Rectal smooth muscle tissue (tissue), 1 donor: Measurements from ENCODE around the gene AKAP6.

Source experiments
- H3K27ac ChIP-seq: one replicate; pipeline ENCODE4 v1.7.0; 2013; ENCODE audit warnings: low read depth, low read length, inconsistent platforms
- H3K27me3 ChIP-seq: one replicate; pipeline ENCODE4 v1.7.0; 2013; ENCODE audit warnings: low read length; ENCODE audit not compliant: control insufficient read depth, insufficient read depth
- H3K36me3 ChIP-seq: one replicate; pipeline ENCODE4 v1.7.0; 2013; ENCODE audit warnings: low read length; ENCODE audit not compliant: control insufficient read depth, insufficient read depth
- H3K4me1 ChIP-seq: one replicate; pipeline ENCODE4 v1.7.0; 2013; ENCODE audit warnings: low read length; ENCODE audit not compliant: control insufficient read depth, insufficient read depth
- H3K4me3 ChIP-seq: one replicate; pipeline ENCODE4 v1.7.0; 2013; ENCODE audit warnings: low read length
- H3K9ac ChIP-seq: one replicate; pipeline ENCODE4 v1.7.0; 2013; ENCODE audit warnings: low read length

Gene AKAP6, protein sequence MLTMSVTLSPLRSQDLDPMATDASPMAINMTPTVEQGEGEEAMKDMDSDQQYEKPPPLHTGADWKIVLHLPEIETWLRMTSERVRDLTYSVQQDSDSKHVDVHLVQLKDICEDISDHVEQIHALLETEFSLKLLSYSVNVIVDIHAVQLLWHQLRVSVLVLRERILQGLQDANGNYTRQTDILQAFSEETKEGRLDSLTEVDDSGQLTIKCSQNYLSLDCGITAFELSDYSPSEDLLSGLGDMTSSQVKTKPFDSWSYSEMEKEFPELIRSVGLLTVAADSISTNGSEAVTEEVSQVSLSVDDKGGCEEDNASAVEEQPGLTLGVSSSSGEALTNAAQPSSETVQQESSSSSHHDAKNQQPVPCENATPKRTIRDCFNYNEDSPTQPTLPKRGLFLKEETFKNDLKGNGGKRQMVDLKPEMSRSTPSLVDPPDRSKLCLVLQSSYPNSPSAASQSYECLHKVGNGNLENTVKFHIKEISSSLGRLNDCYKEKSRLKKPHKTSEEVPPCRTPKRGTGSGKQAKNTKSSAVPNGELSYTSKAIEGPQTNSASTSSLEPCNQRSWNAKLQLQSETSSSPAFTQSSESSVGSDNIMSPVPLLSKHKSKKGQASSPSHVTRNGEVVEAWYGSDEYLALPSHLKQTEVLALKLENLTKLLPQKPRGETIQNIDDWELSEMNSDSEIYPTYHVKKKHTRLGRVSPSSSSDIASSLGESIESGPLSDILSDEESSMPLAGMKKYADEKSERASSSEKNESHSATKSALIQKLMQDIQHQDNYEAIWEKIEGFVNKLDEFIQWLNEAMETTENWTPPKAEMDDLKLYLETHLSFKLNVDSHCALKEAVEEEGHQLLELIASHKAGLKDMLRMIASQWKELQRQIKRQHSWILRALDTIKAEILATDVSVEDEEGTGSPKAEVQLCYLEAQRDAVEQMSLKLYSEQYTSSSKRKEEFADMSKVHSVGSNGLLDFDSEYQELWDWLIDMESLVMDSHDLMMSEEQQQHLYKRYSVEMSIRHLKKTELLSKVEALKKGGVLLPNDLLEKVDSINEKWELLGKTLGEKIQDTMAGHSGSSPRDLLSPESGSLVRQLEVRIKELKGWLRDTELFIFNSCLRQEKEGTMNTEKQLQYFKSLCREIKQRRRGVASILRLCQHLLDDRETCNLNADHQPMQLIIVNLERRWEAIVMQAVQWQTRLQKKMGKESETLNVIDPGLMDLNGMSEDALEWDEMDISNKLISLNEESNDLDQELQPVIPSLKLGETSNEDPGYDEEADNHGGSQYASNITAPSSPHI (N-terminal part only)

DNA sequence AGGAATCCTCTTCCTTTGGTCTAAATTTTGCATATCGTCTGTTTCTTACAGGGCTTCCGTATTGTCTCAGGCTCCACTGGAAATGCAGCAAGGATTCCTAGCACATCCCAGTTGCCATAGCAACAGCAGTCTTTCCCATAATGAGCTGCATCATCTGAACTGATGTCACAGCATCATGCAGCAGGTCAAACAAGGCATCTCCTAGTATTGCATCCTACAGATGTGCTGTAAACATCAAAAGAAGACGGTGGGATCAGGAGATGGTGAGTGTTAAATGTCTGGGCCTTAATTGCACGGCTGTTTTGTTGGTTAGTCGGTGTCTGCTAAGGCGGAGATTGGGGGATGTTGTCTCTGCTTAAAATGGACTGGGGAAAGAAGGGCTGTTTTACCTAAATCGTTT, at the start of gene AKAP6:
Gene AKAP6, plus strand, starts transcription at position 153 of the 400 bp plus-strand sequence. CDS start 104,196 bp downstream, outside the sequence.
- Histone ChIP-seq H3K27ac (no peak within 1 kb of the TSS), H3K9ac (no peak within 1 kb of the TSS), H3K36me3 (no peaks in the 10 kb centered on the region), H3K27me3 (no peaks in the 10 kb centered on the region), H3K4me3 (no peak within 1 kb of the TSS), H3K4me1 (no peaks in the 10 kb centered on the region)

DNA sequence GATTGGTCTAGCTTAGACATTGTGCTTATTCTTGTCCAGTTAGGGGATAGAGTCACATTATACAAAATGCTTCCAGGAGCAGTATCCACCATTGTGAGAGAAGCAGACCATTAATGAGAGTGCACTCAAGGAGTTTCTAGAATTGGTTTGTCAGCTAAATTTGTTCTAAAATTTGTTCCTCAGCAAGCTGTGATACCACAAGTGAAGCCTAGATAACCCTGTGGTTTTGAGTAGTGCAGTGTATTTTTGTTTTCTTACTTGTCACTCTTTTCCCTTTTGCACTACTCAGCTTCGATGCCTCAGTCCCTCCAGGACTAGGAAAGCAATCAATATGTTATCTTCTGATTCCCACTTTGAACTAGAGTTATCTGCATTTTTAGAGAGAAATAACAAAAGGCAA, 42.5 kb upstream of the AKAP6 start:
- Histone ChIP-seq H3K27ac (no peak overlapping the region), H3K4me3 (no peak overlapping the region), H3K27me3 (no peaks in the 10 kb centered on the region), H3K4me1 (no peaks in the 10 kb centered on the region), H3K36me3 (no peaks in the 10 kb centered on the region), H3K9ac (no peak overlapping the region)

DNA sequence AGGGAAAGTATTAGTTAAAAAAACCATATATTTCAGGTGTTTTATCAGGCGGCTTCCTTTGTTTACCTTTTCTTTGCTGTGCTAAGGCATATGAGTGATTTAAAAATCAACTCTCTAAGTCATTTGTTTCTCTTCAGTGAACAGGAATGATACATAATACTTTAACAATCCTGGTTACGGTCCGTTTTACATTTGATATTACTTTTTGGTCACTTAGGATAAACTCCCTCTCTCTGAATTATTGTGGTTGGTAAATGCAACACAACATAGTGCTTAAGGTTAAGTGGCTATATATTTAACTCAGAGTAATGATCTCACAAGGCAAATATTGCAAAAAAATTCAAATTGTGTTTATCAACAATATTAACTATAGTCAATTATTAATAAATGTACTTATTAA, 32.7 kb upstream of the AKAP6 start:
- no peaks in the 10 kb centered on the region for H3K36me3 ChIP-seq
- no peak overlapping the region for H3K4me3 ChIP-seq
- H3K27ac ChIP-seq, result no peak overlapping the region
- H3K4me1 ChIP-seq, result peaks cover 8% of the 10 kb centered on the region
- no peak overlapping the region for H3K9ac ChIP-seq
- no peaks in the 10 kb centered on the region for H3K27me3 ChIP-seq

DNA sequence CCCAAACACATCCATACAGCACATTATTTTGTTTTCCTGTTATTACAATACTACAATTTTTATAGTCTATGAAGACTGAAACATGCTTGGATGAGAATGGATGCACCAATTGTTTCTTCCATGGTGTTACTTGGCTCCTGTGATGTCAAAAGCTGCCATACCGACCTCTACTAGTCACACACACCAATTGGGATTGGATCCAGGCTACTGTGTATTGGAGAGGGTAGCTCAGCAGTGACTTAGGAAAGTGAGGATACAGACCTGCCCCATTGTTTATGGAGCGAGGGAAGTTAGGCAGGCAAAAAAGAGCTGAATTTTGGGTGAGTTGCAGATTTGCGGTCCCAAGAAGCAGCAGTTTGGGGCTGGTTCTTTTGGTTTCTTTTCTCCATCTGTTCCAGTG, 30.8 kb upstream of the AKAP6 start:
- Histone ChIP-seq H3K27me3 (no peaks in the 10 kb centered on the region), H3K36me3 (no peaks in the 10 kb centered on the region), H3K9ac (no peak overlapping the region), H3K4me1 (peaks cover 8% of the 10 kb centered on the region), H3K27ac (no peak overlapping the region), H3K4me3 (no peak overlapping the region)

DNA sequence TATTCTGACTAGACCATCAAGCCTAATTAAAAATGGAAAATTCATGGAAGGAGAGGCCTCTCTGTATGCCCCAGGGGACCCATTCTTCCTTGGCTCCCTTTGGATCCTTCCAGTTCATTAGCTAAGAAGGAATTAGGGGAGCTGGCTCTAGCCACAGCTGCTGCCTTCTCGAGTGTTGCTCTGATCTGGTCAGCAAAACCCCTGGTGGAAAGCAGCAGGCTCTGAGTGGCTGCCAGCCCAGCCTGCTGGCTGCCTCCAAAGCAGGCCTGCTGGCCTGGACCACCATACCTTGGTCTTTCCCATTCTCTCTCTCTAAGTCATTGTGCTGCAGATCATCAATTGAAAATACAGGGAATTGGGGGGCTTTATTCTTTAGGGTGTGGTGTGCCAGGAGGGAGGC, 29.0 kb upstream of the AKAP6 start:
- no peak overlapping the region for H3K27ac ChIP-seq
- peaks cover 8% of the 10 kb centered on the region for H3K4me1 ChIP-seq
- no peaks in the 10 kb centered on the region for H3K36me3 ChIP-seq
- H3K27me3 ChIP-seq, result no peaks in the 10 kb centered on the region
- H3K4me3 ChIP-seq, result no peak overlapping the region
- no peak overlapping the region for H3K9ac ChIP-seq

DNA sequence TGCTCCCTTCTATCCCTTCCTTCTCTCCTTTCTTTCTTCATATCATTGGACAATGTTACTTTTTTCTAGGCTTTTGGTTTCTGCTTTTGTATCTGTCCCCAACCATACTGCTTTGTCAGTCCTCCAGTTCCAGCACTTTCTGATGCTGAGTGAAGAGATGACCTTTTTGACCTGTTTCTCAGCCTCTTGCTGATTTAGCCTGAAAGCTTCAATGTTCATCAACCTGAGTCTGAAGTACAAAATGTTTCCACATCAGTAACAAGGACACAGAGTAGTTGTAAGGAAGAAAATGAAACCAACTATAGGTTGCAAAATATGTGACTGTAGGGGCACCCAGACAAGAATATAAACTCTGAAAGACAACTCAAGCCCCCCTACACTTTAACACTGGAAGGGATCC, 25.2 kb upstream of the AKAP6 start:
- no peaks in the 10 kb centered on the region for H3K27me3 ChIP-seq
- no peak overlapping the region for H3K4me3 ChIP-seq
- H3K9ac ChIP-seq, result no peak overlapping the region
- no peaks in the 10 kb centered on the region for H3K36me3 ChIP-seq
- peaks cover 3% of the 10 kb centered on the region for H3K4me1 ChIP-seq
- H3K27ac ChIP-seq, result no peak overlapping the region

DNA sequence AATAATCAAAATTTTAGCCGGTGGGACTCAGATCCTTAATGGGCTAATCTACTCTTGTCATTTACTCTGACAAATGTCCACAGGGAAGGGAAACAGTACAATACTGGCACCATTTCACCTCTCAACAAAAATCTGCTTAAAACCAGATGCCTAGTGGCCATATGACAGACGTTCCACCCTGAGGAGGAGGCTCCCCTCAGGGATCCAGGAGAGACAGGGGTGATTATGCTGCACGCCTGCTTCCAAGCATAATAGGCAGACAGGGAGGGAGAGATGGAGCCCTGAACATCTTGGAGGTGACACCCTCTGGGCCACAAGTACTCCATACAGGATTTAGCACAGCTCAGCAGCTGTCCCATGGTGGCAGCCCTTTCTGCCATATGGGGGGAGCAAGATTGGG, 24.8 kb upstream of the AKAP6 start:
- Histone ChIP-seq H3K4me3 (no peak overlapping the region), H3K27me3 (no peaks in the 10 kb centered on the region), H3K9ac (no peak overlapping the region), H3K27ac (no peak overlapping the region), H3K4me1 (peaks cover 3% of the 10 kb centered on the region), H3K36me3 (no peaks in the 10 kb centered on the region)

DNA sequence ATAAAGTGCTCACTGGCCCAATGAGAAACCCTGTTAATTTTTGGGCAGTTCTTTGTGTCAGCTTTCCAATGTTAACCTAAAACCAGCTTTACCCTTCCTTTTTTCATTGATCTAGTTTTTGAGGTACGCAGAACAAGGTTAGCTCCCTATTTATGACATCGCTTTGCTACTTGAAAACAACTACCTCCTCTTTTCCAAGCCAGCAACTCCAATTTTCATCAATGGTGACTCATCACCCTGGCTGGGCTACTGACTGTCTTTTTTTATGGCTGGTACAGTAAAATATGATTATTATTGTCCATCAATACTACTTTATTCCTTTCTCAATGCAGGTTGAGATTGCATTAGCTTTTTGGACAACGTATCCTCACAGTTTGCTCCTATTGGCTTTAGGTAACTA, 22.5 kb upstream of the AKAP6 start:
- H3K27me3 ChIP-seq, result no peaks in the 10 kb centered on the region
- no peak overlapping the region for H3K4me3 ChIP-seq
- no peaks in the 10 kb centered on the region for H3K4me1 ChIP-seq
- H3K9ac ChIP-seq, result no peak overlapping the region
- H3K36me3 ChIP-seq, result no peaks in the 10 kb centered on the region
- no peak overlapping the region for H3K27ac ChIP-seq

DNA sequence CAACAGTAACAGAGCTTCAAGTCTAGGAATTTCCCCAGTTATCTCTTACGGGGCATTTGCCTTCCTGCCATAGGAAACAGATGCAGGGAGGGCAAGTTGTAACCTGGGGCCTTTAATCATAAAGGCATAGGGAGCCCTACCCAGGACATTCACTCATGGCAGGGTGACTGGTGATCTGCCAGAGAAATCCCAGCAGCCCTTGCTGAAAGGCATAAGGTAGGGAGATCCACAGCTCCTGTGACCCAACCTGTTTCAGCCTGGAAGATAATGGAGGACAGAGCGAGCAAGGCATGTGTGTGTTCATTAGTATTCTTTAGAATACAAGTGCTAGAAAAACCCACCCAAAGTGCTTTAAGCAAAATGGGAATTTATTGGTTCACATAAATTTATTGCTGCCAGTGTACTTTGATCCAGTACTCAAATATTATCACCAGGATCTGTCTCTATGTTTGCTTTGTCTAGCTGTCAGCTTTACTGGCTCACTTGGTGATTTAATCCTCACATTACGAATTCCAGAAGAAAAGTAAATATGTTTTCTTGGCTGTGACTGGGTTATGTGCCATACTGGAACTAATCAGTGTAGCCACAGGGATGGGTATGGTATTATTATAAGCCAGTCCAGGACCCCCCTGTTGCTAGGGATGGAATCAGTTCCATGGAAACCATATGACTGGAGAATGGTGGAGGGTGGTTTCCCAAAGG, 21.1 kb upstream of the AKAP6 start:
- Histone ChIP-seq H3K27ac (no peak overlapping the region), H3K4me1 (no peaks in the 10 kb centered on the region), H3K27me3 (no peaks in the 10 kb centered on the region), H3K4me3 (no peak overlapping the region), H3K9ac (no peak overlapping the region), H3K36me3 (no peaks in the 10 kb centered on the region)

DNA sequence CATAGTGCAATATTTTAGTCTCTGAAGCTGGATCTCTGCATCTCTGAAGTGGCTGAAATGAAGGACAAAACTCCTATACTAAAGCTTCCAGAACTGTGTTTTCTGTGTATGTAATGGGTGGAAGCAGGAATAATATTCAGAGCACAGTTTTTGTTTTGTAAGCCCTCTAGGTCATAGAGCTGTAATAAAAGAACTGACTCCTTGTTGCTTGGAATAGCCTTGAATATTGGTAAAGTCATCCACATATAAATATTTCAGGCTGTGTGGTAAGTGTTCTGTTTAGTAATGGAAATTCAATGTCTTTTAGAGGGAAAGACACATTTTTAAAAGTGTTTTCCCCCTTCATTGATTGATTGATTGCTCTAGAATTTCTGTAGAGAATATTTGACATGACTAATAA, 18.2 kb upstream of the AKAP6 start:
- H3K9ac ChIP-seq, result no peak overlapping the region
- no peaks in the 10 kb centered on the region for H3K27me3 ChIP-seq
- H3K36me3 ChIP-seq, result no peaks in the 10 kb centered on the region
- no peaks in the 10 kb centered on the region for H3K4me1 ChIP-seq
- no peak overlapping the region for H3K4me3 ChIP-seq
- no peak overlapping the region for H3K27ac ChIP-seq

DNA sequence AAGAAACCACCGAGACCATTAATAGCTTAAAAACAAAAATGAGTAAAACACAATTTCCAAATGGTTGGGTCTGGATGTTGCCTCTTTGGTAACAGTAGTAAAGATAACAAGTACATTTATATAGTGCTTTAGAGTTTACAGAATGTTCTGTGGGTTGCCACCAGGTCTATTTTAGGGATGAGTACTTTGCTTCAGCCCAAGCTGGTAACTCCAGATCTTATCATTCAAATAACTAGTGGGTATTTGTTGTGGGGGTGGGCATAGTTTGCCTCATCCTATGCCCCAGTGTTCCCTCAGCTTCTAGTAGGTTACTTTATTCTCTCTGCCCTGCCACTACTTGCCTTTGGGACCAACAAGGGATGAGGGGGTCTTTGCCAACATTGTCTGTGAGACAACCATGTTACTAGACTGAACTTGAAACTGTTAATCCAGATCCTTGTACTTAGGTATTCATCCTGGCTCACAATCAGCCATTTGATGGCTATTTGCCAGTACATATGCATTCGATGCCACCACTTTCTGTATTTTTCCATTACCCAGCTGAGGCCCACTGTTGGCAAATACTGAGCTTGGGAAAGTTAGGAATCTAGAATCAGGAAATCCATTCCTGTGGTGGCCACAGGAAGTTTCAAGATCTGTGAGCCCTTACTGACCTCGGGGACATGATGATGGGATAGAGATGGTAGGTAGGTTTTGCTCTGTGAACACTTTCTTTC, 17.6 kb upstream of the AKAP6 start:
- H3K4me1 ChIP-seq, result no peaks in the 10 kb centered on the region
- no peak overlapping the region for H3K4me3 ChIP-seq
- H3K27ac ChIP-seq, result no peak overlapping the region
- no peak overlapping the region for H3K9ac ChIP-seq
- H3K36me3 ChIP-seq, result no peaks in the 10 kb centered on the region
- no peaks in the 10 kb centered on the region for H3K27me3 ChIP-seq
